HG03280 (cell line): ENCODE results near the gene RIMOC1.

Experiments
- ATAC-seq: cut with Tn5 transposase; IDR thresholded peaks from one replicate; pipeline ENCODE4 v1.9.1; 2021; ENCODE audit warnings: mild to moderate bottlenecking, moderate library complexity; ENCODE audit not compliant: unreplicated experiment

Gene RIMOC1, protein sequence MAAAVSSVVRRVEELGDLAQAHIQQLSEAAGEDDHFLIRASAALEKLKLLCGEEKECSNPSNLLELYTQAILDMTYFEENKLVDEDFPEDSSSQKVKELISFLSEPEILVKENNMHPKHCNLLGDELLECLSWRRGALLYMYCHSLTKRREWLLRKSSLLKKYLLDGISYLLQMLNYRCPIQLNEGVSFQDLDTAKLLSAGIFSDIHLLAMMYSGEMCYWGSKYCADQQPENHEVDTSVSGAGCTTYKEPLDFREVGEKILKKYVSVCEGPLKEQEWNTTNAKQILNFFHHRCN

DNA sequence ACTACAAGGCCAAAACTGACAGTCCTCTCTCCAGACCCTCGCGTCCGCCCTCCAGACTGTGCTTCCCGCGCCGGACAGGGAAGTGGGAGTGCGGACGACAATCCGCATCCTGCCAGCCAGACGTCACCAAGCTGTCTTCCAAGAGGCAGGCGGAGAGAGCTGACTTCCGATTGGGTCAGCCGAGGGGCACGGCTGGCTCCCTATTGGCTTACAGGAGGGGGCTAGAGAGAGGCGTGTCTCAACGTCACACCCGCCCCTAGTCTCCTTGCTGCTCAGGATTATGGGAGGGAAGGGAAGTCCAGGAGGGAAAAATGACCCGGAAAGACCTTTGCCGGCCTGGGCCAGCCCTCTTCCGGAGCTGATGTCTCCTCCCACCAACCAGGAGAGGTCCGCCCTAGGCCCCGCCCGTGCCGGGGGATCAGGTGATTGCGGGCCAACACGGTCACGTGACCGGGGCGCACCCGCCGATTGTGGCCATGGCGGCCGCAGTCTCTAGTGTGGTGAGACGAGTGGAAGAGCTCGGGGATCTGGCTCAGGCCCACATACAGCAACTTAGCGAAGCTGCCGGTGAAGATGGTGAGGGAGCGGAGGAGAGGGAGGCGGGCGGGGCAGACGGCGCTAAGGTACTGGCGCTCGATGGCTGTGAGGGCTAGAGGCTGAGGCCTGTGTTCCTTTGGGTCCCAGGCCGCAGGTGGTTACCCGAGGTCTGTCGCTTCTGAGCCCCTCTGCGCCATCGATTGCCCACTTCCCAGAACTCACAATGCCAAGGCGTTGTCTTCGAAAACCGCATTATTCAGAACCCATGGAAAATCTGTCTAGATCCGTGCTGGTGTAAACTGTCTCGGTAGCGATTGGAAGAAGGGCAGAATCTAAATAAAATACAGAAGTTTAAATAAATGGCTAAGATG, at the start of gene RIMOC1:
Gene RIMOC1, plus strand, starts transcription at position 453 of the 908 bp plus-strand sequence. Its CDS starts 24 bp downstream, at position 477.
- ATAC-seq, result peak; percentile 98

DNA sequence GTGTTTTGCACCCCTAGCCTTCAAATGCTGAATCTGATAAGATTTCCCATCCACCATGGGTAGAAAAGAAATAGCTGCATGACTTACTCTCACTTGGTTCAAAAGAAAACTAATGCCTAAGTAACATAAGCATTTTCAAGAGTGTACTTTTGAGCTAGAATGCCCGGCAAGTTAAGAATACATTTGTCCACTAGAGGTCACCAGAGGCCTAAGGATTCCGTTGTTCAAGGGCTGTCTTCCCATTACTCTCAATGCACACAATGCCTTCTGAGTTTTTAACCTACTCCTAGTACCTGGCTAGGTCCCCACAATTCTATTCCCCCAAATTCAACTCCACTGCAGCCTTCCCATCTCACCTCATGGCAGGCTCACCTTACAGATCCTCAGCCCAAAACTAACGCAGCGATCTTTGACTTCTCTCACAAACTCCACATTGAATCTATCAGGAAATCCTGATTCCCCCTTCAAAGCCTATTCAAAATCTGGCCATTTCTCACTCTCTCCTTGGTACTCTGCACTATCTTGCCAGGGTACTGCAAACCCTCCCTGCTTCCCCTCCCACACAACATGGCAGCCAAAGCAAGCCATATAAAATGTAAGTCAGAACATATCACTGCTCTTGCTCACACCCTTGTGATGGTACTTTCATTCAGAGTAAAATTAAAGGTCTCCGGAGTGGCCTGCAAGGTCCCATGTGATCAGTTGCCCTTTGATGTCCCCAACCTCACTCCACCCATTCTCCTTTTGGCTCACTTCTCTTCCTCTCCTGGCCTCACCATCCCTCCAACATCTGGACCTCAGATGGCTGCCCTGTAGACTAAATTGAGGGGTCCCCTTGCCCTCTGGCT, 47.3 kb upstream of the RIMOC1 start:
- peak; percentile 89 for ATAC-seq

DNA sequence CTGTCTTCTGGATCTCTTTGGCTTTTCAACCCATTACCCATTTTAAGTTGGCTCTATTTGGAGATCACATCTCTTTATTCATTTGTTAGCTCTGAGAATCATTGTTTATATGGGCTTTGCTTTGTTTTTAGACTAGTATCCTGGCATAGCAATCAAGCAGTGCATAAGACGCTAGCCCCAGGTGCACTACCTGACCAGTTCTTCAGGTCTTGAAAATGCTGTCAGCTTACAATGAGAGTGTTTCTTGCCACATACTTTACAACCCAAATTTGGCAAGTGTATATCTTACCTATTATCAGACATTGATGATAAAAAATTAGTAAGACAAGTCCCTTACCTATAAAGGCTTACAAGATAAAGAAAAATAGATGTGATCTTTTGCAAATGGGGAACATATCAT, 46.2 kb upstream of the RIMOC1 start:
- no peak for ATAC-seq

DNA sequence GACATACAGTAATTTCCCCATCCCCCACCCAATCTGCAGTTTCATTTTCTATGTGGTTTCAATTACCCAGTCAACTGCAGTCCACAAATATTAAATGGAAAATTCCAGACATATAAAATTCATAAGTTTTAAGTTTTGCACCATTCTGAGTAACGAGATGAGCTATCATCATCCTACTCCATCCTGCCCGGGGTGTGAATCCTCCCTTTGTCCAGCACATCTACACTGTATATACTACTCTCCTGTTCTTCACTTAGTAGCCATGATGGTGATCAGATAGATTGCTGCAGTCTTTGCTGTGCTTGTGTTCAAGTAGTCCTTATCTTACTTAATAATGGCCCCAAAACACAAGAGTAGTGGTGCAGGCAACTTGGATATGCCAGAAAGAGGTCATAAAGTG, 45.3 kb upstream of the RIMOC1 start:
- ATAC-seq, result no peak

DNA sequence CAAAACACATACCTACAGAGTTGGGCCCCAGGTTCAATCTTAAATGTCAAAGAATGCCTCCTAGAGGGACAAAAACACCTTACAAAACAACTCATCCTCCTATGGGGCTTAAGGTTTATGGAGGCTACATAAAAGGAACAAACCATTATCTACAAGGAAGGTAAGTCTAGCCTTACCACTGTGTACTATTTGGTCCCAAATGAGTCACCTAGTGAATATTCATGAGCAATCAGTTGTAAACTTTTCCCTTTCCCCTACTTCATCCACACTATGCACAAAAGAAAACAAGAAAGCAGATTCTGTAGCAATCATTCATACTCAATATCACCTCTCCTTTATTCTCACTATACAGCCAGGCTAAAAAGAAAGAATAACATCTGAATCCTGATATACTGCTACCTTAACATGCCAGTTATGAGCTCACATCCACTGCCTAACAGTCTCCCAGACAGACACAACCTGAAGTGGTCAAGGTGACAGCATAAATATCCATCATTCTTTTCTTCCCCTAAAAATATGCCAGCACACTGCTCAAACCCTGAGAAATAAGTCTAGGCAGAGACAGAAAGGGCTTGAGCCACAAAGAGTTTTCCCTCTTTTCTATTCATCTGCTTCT, 40.2 kb upstream of the RIMOC1 start:
- ATAC-seq, result peak; percentile 47

DNA sequence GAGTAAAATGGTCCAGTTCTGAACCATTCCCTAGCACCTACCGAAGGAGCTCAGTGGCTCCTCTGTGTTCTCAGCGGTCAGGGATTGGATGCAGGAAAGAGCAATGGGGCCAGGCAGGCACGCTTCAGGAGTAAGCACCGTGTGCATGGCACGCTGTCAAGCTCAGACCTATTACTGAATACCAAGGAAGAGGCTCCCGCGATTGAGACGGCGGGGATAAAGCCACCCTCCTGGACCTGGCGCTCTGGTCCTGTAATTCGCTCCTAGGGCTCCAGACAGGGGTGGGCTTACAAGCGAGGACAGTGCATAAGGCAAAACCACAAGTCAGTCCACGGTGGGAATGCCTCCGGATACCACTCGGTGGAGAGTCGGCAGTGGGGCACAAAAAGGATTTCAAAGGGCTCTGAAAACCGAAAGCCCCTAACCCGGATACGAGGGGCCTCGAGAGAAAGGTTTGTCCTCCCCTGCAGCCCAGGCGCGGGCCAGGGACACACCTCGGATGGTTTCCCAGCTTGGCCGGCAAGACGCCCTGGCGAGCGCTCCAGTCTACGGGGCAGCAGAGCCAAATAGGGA, 34.9 kb upstream of the RIMOC1 start:
- no peak for ATAC-seq

DNA sequence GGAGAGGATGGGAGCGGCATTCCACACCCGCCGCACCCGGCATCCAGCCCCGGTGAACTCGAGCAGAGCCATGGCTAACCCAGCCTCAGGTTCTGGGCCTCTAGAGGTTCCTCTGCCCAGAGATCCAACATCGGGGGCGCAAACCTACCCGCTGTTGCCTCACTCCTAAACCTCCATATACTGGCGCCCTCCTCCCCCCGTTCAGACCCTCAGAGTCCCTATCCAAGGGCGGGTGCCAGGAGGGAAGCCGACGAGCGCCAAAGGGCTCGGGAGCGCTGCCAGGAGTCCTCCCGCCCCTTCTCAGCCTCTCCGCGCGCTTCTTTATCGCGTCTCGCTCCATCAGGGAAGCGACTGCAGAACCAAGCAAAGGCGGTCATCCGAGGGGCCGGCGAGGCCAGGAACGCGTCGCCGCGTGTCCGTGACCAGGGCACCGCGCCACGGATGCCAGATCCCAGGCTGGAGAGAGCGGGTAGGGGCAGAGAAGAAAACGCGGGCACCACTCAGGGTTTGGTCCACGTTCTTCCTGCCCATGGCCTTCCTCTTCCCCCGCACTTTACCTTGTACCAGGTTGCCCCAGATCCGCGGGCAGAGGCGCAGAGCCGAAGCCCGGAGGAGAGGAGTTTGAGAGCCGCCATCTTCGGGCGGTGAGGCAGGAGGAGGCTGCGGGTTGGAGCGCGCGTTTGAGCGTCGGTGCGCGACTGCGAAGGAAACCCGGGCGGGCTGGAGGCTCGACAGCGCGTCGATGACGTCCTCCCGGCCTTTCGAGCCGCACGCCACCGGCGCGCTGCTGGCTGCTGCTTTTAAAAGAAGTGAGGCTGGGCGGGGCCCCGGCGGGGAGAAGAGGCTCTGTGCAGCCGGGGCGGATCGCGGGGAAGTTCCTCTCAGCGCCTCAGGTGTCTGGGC, 34.2 kb upstream of the RIMOC1 start, which contains the start of gene OXCT1:
Gene OXCT1, minus strand, starts transcription at position 702 of the 903 bp plus-strand sequence. Its CDS starts 67 bp downstream, at position 635.
- ATAC-seq, result peak; percentile 94

DNA sequence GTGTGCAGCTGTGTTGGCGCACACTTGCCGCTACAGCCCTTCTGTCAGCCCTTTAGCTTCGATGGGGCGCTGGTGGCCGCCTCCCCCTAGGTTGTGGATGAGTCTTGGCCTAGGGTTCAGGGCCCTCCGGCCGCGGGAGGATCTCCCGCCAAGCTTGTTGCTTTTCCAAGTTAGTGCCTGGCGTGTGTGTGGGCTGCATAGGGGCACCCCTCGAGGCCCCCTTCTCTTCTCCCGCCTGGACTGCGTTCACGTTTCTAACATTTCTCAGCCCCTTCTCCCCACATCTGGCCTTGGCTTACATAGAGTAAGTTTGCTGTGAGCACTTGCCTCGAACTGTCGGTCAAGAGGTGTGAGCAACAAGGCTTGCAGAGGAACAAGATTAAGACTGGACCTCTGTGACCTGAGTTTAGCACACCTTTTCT, 33.5 kb upstream of the RIMOC1 start:
- no peak for ATAC-seq

DNA sequence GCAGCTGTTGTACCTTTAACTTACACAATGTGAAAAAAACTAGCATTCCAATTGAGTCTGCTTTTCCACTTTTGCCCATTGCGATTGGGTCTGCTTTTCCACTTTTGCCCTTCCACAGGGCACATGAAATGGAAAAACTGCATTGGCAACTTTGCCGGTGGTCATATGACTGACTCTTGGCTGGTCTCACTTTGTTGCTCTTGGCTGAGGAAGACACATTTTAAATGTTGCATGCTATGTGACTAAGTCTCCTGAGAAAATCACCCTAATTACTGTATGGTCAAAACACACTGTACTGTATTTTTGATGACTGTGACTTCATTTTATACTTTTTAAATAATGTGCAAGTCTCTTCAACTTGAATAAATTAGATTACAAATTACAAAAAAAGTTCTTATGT, 32.3 kb upstream of the RIMOC1 start:
- no peak for ATAC-seq

DNA sequence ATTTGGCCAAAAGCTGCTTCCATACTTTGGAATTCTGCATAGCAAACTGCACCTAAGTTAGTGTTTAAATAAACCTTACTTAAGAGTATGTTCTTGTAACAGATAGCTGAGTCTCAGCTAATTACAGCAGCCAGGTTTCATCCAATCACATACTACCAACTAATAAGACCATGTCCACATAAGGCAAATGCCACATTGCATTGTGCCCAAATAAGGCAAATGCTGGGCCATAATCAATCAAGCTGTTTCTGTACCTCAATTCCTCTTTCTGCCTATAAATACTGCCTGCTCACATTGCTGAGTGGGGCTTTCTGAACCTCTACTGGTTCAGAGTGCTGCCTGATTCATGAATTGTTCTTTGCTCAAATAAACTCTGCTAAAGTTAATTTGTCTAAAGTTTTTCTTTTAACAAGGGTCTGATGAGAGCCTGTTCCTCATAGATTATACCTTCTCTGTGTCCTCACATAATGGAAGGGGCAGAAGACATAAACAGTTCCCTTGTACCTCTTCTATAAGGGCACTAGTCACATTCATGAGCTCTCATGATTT, 29.6 kb upstream of the RIMOC1 start:
- no peak for ATAC-seq

DNA sequence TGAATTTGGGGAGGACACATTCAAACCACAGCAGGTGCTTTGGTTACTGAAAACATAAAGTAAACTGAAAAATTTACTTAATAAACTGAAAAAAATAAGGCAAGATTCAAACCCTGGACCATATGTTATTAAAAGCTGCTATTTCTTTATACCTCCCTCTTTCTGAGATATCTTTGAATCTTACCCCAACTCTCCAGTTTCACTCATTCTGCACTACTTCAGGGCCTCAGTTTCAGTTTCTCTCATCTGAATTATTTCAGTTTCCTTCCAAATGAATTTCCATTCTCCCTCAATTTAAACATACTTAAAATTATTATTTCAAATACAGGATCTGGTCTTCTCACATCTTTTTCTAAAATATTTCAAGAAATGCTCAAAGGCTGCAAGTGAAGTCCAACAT, 29.0 kb upstream of the RIMOC1 start:
- ATAC-seq, result no peak

DNA sequence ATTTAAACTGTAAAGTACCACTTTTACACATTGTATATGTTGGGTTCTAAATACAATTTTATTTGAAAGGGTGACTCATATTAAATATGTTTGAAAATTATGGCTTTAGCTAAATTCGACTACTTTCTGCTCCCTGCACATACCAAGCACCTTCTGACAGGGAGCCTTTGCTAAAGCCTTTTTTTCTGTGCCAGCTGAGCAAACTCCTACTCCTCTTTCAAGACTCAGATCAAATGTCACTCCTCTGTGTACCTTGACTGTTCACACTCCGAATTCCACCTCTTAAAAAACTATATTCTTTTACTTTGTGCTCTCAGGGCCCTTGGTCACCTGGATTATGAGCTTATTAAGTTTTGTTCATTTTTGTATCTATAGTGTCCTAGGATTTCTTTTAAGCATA, 27.5 kb upstream of the RIMOC1 start:
- ATAC-seq, result no peak

DNA sequence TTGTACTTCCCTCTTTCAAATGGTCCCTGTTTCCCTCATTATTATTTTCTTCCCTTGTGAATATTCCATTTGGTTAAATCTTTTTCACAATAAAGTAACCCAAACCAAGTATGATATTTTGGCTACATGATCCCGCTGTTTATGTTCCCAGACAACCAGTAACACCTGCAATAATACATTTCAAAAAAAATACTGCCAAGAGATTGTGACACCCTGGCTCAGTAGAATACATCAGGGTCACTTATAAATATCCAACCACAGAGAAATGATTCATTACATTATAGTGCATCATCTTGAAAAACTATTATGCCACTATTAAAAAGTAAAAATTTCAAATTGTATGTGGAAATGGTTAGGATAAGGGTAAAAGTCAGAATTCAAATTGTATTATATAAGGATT, 26.7 kb upstream of the RIMOC1 start:
- no peak for ATAC-seq

DNA sequence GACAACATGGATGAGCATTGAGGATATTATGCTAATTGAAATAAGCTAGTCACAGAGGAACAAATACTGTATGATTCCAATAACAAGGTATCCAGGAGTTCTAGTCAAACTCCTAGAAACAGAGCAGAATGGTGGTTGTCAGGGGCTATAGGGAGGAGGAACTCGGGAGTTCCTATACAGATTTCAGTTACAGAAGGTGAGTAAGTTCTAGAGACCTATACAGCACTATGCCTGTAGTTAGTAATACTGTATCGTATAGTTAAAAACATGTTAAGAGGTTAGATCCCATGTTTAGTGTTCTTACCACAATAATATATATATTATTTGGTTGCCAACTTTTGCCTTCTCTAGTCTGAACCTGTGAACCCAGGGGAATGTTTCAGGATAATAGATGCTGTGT, 26.0 kb upstream of the RIMOC1 start:
- ATAC-seq, result no peak

DNA sequence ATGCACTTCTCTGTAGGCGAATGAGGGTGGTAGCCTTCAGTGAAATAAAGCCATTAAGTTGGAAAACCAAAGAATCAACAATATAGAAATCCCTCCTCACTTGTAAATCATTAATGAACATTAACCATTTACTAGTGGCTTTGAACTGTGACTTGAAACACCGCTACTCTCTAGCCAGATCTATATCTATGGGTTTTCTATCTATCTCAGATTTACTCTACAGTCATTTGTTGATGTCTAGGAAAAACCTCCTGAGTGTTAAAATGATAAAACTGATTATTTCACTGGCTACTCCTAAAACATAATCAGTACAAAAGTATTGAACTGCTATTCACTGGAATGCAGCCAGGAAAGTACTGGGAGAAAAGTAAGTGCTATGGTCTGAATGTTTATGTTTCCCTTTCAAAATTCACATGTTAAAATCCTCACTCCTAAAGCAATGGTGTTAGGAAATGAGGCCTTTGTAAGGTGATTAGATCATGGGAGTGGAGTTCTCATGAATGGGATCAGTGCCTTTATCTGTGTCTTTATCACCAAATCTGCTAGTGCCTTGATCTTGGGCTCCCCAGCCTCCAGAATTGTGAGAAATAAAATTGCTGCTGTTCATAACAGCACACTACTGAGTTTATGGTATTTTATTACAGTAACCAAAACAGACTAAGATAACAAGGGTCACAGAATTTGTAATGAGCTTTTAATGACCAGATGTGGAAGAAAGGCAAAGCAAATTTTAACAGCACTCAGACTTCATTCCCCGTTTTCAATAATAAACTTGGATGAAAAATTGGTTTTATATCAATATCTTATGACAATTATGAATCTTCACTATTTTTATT, 25.3 kb upstream of the RIMOC1 start:
- no peak for ATAC-seq

DNA sequence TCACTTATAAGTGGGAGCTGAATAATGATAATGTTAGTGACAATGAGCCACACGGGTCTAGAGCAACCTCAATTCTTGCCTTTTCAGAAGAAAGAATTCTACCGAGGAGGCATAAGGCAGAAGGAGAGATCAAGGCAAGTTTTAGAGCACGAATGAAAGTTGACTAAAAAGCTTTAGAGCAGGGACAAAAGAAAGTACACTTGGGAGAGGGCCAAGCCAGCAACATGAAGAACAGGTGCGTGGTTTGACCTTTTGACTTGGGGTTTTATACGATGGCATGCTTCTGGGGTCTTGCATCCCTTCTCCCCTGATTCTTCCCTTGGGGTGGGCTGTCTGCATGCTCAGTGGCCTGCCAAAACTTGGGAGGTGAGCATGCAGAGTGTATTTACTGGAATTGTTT, 21.4 kb upstream of the RIMOC1 start:
- ATAC-seq, result no peak

DNA sequence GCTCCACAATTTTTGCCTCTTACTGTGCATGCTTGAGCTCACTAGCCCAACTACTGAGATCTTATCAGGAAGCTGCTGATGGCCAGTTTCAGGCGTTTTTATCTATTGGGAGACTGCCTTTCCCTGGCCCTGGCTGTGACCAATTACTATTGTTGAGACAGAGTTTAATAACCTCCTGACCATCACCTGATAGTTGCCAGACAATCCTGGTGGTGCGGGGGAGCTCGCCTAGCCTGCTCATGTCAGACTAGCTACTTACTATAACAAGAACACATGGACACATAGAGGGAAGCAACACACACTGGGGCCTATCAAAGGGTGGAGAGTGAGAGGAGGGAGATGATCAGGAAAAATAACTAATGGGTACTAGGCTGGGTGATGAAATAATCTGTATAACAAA, 20.9 kb upstream of the RIMOC1 start:
- no peak for ATAC-seq

DNA sequence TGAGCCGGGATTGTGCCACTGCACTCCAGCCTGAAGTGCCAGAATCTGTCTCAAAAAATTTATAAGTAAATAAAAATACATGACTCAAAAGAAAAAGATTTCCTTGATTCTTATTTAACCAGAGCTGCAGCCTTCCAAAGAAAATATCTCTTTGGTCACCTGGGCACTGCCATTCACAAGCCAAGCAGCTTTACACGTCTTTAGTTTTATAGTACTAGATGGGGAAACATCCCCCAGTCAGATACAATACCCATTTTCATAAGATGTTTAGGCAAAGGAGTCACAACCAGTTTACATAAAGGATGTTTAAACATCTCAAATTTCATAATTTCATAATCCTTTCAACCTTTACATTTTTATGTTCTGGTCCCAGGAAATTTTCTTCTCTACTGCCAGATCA, 20.2 kb upstream of the RIMOC1 start:
- no peak for ATAC-seq
